GM19324 (cell line): ENCODE data around the gene PARP8.
A peak's percentile ranks its signal among the peaks of the same experiment; 100 is the strongest.
"Not testable (repeated sequence)": the region's sequence is repeated elsewhere in the genome, so short reads cannot be mapped to it uniquely, and the experiment has no call there.

Experiments
- ATAC-seq: cut with Tn5 transposase; IDR thresholded peaks from one replicate; pipeline ENCODE4 v1.9.1; 2021; ENCODE audit warnings: mild to moderate bottlenecking, moderate library complexity; ENCODE audit not compliant: unreplicated experiment, low FRiP score

Gene PARP8

DNA sequence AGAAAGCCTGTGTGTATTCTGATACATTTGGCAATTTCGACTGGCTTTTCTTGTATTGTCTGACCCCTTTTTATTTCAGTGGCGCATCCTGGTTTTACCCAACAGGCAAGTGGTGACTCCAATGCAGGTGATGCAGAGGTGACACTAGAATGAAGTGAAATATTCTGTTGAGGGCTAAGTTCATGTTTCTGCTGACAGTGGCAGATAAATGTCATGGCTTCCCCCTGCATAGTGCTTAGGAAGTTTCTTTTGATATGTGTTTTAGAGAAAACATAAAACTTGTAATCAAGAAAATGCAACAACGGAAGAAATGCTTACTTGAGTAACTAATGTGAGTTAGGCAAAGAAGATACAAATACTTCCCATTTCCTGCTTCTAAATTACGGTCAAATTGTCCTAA is 13.1 kb downstream of the PARP8 start:
- ATAC-seq, result not testable (repeated sequence)

DNA sequence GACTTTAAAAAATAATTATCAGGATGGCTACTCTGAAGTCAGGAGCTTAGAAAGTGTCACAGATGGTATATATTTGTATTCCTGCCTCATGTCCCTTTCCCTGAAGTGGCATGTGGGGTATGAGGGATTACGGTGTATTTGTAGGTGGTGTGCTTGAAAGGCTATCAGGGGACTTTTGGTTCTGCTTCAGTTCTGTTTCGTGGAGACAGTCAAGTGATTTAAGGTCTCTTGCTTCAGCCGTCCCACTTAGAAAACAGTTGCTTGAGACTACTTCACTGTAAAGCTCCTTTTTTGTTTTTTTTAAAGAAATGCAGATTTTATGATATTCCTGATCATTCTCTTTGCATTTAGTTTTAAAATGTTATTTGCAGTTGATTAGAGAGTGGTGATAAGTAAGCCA is 18.3 kb downstream of the PARP8 start:
- no peak for ATAC-seq

DNA sequence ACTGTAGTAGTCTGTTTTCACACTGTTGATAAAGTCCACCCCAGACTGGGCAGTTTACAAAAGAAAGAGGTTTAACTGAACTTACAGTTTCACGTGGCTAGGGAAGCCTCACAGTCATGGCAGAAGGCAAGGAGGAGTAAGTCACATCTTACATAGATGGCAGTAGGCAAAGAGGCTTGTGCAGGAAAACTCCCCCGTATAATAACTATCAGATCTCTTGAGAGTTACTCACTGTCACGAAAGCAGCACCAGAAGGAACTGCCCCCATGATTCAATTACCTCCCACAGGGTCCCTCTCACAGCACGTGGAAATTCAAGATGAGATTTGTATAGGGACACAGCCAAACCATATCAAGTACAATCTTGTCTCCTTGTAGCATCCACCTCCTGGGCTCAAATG is 21.1 kb downstream of the PARP8 start:
- ATAC-seq, result no peak

DNA sequence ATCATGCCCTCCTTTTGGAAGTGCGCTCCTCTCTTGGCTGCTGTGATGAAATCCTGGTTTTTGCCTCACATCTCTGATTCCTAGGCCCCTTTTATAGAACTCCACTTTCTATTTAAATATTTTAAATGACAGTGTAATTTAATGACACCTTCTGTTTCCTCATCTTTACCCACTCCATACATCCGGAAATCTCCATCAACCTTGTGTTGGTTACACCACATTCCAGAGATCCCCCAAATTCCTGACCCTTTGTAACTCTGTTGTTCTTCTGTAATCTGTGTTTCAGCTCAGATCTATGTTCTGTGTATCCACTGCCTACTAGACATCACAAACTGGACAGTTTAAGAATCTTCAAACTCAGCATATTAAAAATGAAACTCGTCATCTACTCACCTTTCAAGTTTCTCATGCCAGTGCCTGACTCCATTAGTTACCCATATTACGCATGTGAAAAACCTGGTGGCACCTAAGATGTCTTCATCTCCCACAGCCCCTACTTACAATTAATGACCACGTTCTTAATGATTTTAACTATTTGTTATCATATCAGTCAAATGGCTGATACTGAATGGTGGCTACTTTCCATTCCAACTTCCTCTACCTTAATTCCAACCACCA is 25.1 kb downstream of the PARP8 start:
- no peak for ATAC-seq

DNA sequence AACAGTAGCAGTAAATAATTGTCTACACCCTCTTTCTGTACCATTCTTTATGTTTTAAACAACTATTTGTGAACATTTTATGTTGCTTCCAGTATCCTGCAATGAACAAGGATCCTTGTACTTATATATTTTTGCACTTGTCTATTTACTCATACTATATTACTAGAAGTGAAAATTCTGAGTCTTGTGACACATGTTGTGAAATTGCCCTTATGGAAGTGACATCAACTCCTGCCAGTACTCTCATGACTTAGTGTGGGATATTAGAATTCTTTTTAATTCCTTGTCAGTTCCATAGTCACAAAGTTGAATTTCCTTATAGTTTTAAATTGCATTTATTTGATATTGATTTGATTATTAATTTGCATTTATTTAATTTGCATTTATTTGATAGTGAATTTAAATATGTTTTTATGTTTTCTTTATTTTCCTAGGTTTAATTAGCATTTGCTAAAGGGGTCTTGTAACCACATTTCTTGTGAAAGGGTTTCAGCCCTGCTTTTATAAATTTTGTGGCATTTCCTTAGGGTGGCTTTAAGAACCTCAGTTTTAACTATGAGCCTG is 27.7 kb downstream of the PARP8 start:
- no peak for ATAC-seq

DNA sequence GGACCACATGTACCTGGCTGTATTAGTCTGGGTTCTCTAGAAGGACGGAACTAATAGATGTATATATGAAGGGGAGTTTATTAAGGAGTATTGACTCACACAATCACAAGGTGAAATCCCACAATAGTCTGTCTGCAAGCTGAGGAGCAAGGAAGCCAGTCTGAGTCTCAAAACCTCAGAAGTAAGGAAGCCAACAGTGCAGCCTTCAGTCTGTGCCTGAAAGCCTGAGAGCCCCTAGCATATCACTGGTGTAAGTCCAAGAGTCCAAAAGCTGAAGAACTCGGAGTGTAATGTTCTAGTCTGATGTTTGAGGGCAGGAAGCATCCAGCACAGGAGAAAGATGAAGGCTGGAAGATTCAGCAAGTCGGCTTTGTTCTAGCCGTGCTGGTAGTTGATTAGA is 28.2 kb downstream of the PARP8 start:
- ATAC-seq, result not testable (repeated sequence)

DNA sequence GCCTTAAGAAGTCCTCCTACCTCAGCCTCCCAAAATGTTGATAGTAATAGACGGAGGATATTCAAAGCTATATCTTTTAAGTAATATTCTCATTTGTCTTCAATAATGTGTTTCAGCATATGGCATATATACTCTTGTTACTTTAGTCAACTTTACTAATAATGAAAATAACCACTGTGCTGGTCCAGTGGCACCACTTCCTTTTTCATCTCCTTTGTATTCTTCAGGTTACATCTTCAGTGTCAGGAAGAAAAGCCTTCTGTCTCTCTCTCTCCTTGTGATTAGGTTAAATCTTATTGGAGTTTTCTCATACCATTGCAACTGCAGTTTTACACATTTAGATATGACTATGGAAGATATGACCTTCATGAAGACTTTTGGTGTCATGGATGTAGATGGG is 31.3 kb downstream of the PARP8 start:
- ATAC-seq, result no peak

DNA sequence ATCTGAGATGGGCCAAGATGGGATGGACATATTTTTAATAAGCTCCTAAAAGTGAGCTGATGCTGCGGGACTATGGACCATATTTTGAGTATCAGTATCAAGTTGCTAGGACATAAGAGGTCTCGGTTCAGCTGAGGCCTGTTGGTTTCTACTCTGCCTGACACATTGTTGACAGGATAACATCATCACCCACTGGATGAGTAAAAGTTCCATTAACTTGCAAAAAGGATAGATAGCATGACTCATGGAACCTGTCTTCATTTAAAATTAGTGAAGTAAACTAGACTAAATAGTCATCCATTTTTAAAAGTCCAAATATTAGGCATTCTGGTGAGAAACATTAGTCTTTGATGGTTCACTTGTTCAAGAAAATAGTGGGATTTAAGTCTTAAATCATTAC is 33.3 kb downstream of the PARP8 start:
- ATAC-seq, result no peak

DNA sequence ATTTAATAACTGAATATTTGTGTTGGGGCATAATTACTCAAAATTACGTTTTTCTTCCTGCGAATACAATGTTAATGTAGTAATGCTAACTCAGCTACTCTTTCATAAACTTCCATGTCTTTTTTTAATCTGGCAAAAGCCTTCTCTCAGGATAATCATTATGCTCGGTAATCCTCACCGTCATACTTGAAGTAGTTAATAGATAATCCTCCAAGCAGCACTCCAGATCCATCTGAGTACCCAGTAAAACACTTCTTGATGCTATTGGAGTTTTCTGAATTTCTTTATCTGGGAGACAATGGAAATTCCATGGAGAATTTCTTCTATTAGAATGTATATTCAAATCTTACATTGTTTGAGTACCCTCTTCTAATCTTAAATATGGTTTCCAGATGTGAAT is 34.3 kb downstream of the PARP8 start:
- ATAC-seq, result no peak

DNA sequence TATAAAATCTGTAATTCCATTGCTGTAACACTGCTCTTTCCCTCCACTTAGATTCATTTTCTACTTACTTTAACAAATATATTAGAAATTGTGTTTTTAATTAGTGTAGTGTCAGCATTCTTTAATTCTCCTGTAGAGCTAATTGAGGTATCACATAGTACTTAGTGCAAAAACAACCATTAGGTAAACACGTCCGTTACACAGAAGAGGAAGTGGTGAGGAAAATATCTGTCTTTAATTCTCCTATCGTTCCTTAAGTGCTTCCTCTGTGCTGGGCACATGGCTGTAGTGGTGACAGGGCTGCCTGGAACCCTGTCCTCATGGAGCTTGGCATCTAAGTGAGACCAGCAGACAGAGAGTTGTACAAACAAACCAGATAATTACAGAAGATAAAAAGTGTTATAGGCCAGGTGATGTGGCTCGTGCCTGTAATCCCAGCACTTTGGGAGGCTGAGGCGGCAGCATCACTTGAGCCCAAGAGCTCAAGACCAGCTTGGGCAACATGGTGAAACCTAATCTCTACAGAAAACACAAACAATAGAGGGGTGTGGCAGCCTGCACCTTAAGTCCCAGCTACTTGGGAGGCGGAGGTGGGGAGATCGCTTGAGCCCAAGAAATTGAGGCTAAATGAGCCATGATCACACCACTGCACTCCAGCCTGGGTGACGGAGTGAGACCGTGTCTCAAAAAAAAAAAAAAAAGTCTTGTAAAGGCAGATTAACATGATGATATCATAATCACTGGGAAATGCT is 36.4 kb downstream of the PARP8 start:
- ATAC-seq, result no peak

DNA sequence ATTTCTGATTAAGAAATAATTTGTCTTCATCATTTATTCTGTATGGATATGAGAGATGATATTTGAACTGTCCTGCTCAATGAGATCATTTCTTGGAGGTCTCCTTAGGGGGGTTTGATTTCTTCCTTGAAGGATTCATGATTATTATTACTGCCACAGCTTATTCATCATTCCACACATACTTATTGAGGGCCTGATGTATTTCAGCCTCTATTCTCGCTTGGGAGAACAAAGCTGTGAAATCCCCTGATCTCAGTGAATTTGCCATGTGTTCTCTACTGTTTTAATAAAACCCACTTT is 36.9 kb downstream of the PARP8 start:
- no peak for ATAC-seq

DNA sequence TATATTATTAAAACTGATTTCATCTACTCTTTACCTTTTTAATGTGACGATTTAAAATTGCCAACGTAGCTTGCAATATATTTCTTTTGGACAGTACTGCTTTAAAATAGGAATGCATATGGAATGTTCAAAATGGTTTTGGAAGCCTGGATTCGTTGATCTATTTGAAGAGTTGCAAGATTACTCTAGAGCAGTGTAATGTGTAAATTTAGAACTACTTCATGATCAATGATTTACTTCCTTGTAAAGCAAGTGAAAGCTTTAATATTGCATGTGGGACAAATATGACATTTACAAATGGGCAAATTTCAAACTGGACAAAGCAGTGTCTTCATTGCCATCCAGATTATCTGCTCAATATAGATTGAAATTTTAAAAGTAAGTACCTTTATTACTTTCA is 38.3 kb downstream of the PARP8 start:
- ATAC-seq, result no peak

DNA sequence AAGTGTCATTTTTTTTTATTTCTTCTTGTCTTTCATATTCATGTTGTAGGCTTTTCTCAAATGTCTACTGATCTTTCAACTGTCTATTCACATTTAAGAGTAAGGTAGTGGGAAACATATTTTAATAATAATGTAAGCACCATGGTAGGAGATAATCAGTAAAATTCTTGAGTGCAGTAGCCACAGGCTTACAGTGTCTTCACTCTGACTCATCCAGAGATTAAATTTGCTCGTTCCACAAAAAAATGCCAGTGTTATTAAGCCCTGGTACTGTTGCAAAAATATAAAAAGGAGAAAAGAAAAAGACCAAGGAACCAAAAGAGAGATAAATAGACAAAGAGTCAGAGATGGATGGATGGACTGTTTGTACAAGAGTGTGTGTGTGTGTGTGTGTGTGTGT is 43.0 kb downstream of the PARP8 start:
- ATAC-seq, result no peak

DNA sequence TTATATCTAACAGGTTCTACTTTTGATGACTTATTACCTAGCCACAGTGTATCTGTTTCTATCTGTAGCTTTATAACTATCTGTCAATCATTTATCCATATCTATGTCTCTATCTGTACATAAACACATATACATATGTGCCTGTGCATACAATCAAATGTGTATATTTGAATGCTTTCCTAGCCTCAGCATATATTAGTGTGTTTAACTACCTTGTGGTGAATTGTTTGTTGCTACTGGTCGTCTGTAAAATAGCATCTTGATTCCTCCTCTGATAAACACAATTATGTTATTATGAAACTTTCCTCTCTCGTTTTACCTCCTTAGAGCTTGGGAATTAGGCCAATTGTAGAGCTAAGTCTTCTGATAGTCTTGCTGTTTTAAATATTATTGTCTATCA is 44.4 kb downstream of the PARP8 start:
- peak; percentile 30 for ATAC-seq

DNA sequence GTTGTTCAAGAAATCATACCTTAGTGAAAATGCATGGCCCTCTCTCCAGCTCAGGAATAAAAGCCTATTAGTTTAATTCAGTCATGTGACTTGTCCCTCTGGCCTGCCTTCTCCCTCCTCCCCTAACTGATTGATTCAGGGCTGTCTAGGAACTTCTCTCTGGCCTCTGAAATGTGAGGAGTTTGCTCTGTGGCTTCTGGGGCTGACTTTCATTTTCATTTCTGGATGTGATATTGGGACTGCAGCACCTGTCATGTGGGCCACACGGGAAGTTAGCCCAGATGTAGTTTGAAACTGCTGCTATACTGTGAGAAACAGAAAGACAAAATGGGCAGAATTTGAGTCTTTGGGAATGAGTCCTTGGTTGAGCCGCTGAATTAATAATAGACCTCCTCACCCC is 44.8 kb downstream of the PARP8 start:
- peak; percentile 96 for ATAC-seq

DNA sequence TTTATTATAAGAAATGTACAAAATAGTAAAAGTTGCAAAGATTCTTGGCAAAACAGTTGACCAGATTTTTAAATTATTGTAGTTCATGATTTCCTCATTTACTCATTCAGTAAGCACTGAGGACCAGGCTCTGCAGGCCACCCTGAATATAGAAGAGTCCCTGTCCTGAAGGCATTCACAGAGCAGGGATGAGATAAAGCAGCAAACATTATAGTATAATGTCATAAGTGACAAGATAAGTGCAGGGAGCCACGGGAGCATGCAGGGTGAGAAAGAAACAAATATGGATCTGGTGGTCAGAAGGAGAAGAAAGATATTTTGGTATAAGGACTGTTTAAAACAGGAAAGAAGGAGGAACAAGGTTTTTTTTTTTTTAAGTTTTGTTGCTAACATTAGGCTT is 46.0 kb downstream of the PARP8 start:
- ATAC-seq, result no peak

DNA sequence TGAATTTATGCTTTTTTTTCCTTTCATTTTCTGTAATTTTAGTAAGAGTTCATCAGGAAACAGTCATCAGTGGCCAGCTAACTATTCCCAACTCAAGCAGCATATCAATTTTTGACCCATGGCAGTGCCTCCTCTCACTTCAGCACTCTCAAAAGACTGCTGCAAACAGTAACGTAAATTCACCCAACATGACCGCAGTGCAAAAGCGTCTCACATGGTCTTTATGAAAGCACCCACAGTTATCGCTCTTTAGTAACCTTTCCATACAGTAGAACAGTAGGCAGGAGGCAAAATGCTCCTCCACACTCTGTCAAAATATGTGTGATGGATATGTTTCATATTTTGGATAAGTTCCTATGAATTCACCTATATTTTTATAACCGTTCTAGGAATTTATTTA is 48.6 kb downstream of the PARP8 start:
- no peak for ATAC-seq

DNA sequence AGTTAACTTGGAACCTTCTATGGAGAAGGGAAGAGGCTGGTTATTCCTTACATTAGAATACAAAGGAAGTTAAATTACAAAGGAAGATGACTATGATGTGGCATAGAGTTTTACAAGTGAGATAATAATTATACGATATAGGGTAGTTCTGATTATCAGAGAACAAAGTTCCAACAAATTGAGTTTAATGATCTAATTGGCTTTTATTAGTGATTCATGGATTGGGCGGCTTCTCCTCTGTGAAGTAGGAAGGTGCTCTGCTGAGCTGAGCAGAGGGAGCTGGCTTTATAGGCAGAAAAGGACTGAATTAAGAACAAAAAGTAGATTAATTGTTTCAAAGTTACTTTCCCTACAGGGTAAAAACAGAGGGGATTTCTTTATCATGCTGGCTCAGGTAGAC is 49.7 kb downstream of the PARP8 start:
- no peak for ATAC-seq

DNA sequence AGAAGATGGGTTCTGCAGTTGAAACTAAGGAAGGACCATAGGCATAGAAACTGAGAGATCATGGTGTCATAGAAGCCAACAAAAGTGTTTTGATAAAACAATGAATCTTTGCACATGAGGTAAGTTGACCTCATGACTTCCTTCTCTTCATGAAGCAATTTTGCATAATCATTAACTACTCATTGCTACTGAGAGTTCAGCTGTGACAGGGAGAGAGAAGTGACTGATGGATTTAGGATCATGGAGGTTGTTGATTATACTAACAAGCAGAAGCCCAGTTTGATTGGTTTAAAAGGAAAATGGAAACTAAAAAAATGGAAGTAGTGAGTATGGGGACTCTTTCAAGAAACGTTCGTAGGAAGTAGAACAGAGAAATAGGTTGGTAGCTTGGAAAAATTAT is 51.2 kb downstream of the PARP8 start:
- no peak for ATAC-seq

DNA sequence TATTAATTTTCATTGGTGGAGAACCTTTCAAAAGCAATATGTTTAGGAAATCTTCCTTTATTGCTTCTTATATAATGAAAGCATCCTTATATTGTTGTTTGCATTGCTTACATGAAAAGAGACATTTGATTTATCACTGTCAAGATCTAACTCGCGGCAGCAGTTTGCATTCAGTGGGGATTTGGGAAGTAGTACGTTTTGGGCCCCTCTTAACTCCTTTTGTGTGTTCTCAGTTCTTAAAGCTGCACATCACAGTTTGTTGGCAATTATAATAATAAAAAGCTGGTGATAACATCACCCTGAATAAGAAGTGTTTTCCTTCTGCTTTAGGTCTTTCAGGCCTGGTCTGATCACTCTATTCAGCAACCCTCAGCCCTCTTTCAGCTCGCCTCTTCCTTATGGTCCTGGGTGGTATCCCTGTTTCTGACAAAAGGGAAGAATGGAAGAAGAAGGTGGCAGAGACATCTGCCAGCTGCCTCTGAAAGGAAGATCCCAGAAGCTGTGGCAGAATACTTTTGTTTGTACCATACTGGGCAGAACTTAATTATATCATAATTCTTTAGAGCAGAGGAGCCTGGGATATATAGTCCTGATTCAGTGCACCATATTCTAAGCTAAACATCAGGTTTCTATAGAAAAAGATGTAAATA is 53.7 kb downstream of the PARP8 start:
- ATAC-seq, result no peak

DNA sequence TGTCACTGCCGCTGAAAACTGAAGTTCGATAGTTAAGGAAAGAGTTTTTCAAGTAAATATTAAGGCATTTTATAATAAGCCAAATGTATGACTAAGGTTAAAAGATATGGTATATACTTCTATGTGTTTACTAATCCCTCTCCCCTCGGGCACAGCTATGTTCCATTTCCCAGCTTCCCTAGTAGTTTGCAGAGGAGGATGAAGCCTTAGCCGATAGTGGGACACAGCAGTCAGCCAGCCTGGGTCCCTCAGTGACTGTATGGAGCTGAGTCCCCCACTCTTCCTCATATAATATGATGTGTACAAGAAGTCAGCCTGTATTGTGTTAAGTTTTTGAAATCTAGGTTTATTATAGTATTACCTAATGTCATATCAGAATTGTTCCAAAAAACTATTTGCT is 55.8 kb downstream of the PARP8 start:
- ATAC-seq, result no peak

DNA sequence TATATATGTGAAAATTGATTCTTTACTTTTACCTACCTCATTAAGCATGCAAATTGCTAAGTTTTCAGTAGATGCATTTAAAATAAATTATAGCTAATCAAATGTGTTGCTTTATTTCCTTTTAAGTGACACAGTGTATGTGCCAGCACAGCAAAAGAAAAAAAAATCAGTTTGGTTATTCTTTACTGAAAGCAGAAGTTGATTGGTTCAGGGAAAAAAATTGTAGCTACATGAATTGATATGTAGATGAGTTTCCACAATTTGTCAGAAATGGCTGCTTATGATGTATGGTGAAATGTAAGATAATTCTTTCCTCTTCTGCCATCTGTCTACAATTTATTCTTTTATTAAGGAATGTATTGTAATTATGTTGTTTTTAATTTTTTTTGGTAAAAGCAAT is 57.8 kb downstream of the PARP8 start:
- no peak for ATAC-seq
